VCaP (cell line): ENCODE data around the gene PPP4R3A.

ENCODE experiments used
- H3K27ac ChIP-seq: fragments of 450-650 bp; 2 replicates; pipeline ENCODE4 v1.5.1; 2017
- CTCF ChIP-seq: fragments of 450-650 bp; conservative IDR thresholded peaks from 2 replicates; pipeline ENCODE4 v1.5.1; 2017; ENCODE audit warnings: mild to moderate bottlenecking, moderate library complexity

PPP4R3A gene

GRCh38 chr14:91510171-91511042, at the start of gene PPP4R3A:
TSS of gene PPP4R3A (minus strand) at chr14:91510310. CDS start at chr14:91509647, 663 bp downstream.
- H3K27ac ChIP-seq: peak within 1 kb of the TSS; percentile 100
- TF ChIP-seq CTCF: no peak

- no peak for TF ChIP-seq CTCF
Measured at GRCh38 chr14:91555531-91555930, 45.4 kb upstream of the PPP4R3A start.

GRCh38 chr14:91554535-91555332, 44.6 kb upstream of the PPP4R3A start:
- H3K27ac ChIP-seq: no peak overlapping the region

More at GRCh38 chr14:91555531-91555930, 45.4 kb upstream of the PPP4R3A start:
- H3K27ac ChIP-seq: no peak overlapping the region

GRCh38 chr14:91548108-91548507, 38.0 kb upstream of the PPP4R3A start:
- TF ChIP-seq CTCF: no peak

More at GRCh38 chr14:91554535-91555332, 44.6 kb upstream of the PPP4R3A start:
- no peak for TF ChIP-seq CTCF

GRCh38 chr14:91545946-91546716, 36.0 kb upstream of the PPP4R3A start:
- TF ChIP-seq CTCF: no peak
- H3K27ac ChIP-seq: peak overlapping the region; percentile 74

More at GRCh38 chr14:91548108-91548507, 38.0 kb upstream of the PPP4R3A start:
- no peak overlapping the region for H3K27ac ChIP-seq

- H3K27ac ChIP-seq: peak overlapping the region; percentile 74
- no peak for TF ChIP-seq CTCF
Measured at GRCh38 chr14:91545204-91545603, 35.1 kb upstream of the PPP4R3A start.
